A673 (cell line): Measurements from ENCODE around the gene KCNF1. TPM values are rescaled to one million over a fixed set of nuclear protein-coding genes. Genes with fewer than 3 reads are reported as not detected.

Source experiments
- BruUV-seq: library from RNA; stranded (reverse); fragments of 400-500 nt; replicated peaks from 2 replicates; lab custom pipeline; 2021; lab: Mats Ljungman, UMichigan
- CTCF ChIA-PET: fragments of 300-600 bp; sonication (Branson Sonifier 250); formaldehyde crosslinking; loops from one replicate; lab custom pipeline; 2022; ENCODE audit warnings: antibody characterized with exemption; lab: Charles Lee
- POLR2A ChIA-PET: fragments of 300-600 bp; sonication (Branson Sonifier 250); formaldehyde crosslinking; loops from one replicate; lab custom pipeline; 2022; ENCODE audit warnings: antibody characterized with exemption; ENCODE audit not compliant: low non-redundant PET; lab: Charles Lee
- DNase-seq: peaks from one replicate; pipeline ENCODE4 v3.0.0-alpha.2; 2015; ENCODE audit warnings: low spot score
- H3K27ac ChIP-seq: fragments of 200-600 bp; sonication (generic); 2 replicates; pipeline ENCODE4 v1.5.1; 2016; ENCODE audit warnings: mixed run types, low read depth, mild to moderate bottlenecking, mixed read lengths, antibody characterized with exemption, low read length; ENCODE audit not compliant: poor library complexity, severe bottlenecking
- H3K27me3 ChIP-seq: fragments of 200-600 bp; sonication (generic); replicated peaks from 2 replicates; pipeline ENCODE4 v1.6.1; 2017; ENCODE audit warnings: mixed run types, low read depth, mild to moderate bottlenecking, mixed read lengths, antibody characterized with exemption, low read length; ENCODE audit not compliant: insufficient read depth, poor library complexity
- H3K36me3 ChIP-seq: fragments of 200-600 bp; sonication (generic); 2 replicates; pipeline ENCODE4 v1.6.1; 2016; ENCODE audit warnings: mixed run types, mild to moderate bottlenecking, mixed read lengths, antibody characterized with exemption, low read length; ENCODE audit not compliant: insufficient read depth, poor library complexity, severe bottlenecking
- H3K4me1 ChIP-seq: fragments of 200-600 bp; sonication (generic); 2 replicates; pipeline ENCODE4 v1.6.1; 2017; ENCODE audit warnings: mixed run types, mild to moderate bottlenecking, mixed read lengths, antibody characterized with exemption, low read length; ENCODE audit not compliant: insufficient read depth, poor library complexity, severe bottlenecking
- H3K4me3 ChIP-seq: fragments of 200-600 bp; sonication (generic); 2 replicates; pipeline ENCODE4 v1.5.1; 2016; ENCODE audit warnings: low read depth, mixed run types, mild to moderate bottlenecking, mixed read lengths, low read length; ENCODE audit not compliant: poor library complexity, severe bottlenecking
- H3K9me3 ChIP-seq: fragments of 200-600 bp; sonication (generic); 2 replicates; pipeline ENCODE4 v1.6.1; 2016; ENCODE audit warnings: mixed run types, low read depth, mild to moderate bottlenecking, mixed read lengths, antibody characterized with exemption, low read length; ENCODE audit not compliant: poor library complexity, severe bottlenecking
- EZH2 ChIP-seq: fragments of 200-600 bp; sonication (generic); IDR thresholded peaks from 2 replicates; pipeline ENCODE4 v1.6.1; 2017; ENCODE audit warnings: borderline replicate concordance, low read depth, mild to moderate bottlenecking, mixed read lengths, antibody characterized with exemption, low read length; ENCODE audit not compliant: poor library complexity, severe bottlenecking
- intact Hi-C: fragments of 100-400 bp; cut with micrococcal nuclease; formaldehyde crosslinking; loops from one replicate; pipeline ENCODE4 v1.10.0; 2022; ENCODE audit not compliant: unreplicated experiment
- total RNA-seq: library from RNA; stranded (reverse); gene quantifications from 2 replicates; pipeline ENCODE4 v1.2.3, GENCODE V29; 2021
- TF ChIP-seq, protein P1 (sequence below): fragments of 300-800, 200-600 bp; sonication (generic); conservative IDR thresholded peaks from 2 replicates; pipeline ENCODE4 v1.5.1; 2017; ENCODE audit warnings: low read depth, mild to moderate bottlenecking, antibody characterized with exemption, low read length, moderate library complexity, mixed read lengths

The KCNF1 gene
- total RNA-seq, 1 experiment from 2014 or later = 0.32 TPM

DNA sequence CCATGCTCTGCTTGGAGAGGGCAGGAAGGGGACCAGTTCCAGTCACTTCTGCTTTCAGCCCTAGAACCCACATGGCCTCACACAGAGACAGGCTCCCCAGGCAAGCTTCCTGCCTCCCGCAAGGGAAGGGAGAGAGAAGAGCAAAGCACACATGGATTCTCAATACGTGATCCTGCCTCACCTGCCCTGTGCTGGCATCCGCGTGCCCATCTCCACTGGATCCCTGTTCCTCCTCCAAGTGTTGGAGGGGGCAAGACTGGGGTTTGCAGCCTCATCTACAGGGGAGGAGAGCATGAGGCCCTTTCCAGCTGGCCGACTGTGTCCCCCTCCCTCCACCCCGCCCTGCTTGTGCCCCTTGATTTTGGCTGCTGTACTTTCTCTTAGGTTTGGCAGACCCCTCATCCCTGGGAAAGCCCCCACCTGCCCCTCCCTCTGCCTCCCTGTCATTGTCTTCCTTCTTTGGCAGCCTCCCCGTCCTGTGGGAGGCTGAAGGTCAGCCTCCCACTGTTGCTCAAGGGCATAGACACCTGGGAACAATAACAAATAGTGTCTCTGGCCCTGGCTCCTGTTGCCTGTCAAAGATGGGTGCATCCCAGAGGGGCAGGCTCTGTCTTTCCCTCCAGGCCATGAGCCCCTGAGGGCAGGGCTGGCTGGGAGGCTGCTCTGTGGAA lies 22.7 kb downstream of the KCNF1 start:
- CTCF ChIA-PET = interaction anchor here (0.5 kb wide), 1 partner anchor 420 kb away, joined by 7 read pairs; no protein-coding TSS in a partner anchor
- no TSS peak for BruUV-seq
- no peaks in the 10 kb centered on the region for H3K9me3 ChIP-seq
- no peak overlapping the region for H3K4me3 ChIP-seq
- no peak overlapping the region for H3K27ac ChIP-seq
- intact Hi-C loops = no loop called here
- no peaks in the 10 kb centered on the region for H3K27me3 ChIP-seq
- DNase-seq = no peak
- POLR2A ChIA-PET = no interaction called here
- H3K4me1 ChIP-seq = no peaks in the 10 kb centered on the region
- TF ChIP-seq, protein P1, sequence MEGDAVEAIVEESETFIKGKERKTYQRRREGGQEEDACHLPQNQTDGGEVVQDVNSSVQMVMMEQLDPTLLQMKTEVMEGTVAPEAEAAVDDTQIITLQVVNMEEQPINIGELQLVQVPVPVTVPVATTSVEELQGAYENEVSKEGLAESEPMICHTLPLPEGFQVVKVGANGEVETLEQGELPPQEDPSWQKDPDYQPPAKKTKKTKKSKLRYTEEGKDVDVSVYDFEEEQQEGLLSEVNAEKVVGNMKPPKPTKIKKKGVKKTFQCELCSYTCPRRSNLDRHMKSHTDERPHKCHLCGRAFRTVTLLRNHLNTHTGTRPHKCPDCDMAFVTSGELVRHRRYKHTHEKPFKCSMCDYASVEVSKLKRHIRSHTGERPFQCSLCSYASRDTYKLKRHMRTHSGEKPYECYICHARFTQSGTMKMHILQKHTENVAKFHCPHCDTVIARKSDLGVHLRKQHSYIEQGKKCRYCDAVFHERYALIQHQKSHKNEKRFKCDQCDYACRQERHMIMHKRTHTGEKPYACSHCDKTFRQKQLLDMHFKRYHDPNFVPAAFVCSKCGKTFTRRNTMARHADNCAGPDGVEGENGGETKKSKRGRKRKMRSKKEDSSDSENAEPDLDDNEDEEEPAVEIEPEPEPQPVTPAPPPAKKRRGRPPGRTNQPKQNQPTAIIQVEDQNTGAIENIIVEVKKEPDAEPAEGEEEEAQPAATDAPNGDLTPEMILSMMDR = no peak
- TF ChIP-seq EZH2 = no peak
- no peaks in the 10 kb centered on the region for H3K36me3 ChIP-seq

DNA sequence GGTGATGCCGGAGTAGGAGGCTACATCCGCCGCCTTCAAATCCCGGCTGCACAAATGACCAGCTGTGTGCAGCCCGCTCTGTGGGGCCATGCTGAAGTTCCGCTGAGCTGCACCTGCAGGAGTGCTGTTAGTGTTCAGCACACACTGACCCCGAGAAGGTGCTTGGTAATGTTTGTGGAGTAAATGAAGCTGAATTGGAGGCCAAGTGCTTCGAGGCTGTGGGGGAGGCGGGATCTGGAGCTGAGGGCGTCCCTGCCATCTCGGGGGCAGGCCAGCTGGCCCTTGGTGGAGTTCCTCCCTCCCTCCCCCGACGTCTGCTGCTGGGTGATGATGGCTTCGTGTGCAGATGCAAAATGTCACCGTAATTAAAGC lies 23.2 kb downstream of the KCNF1 start:
- ChIA-PET POLR2A (no interaction called here), CTCF (no interaction called here)
- intact Hi-C loops = no loop called here
- Histone ChIP-seq H3K4me1 (no peaks in the 10 kb centered on the region), H3K36me3 (no peaks in the 10 kb centered on the region), H3K27ac (no peak overlapping the region), H3K27me3 (no peaks in the 10 kb centered on the region), H3K4me3 (no peak overlapping the region), H3K9me3 (no peaks in the 10 kb centered on the region)
- BruUV-seq = no TSS peak
- no peak for DNase-seq
- TF ChIP-seq, protein P1 = no peak
- no peak for TF ChIP-seq EZH2

DNA sequence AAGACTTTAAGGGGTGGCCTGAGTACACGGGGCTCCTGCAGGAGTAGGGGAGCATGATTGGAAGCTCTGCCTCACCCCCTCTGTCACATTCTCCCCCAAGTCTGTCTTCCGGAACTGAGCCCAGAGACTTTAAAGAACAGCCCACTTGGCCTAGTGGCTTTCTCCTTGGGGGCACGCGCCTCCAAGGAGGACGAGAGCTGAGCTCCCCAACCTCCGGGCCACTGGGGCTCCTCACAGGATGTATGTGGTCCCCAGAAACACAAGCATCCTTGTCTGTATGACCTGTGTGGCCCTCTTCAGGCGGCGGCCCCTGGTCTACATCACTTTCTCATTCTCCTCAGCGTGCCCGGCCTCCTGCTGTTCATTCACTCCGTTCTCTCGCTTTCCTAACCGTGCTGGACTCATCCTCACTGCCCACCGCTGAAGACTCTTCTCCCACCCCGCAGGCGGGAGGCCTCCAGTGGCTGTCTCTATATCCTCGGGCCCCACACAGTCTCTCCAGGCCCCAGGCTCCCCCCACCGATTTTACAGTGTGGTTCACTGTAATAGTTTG lies 23.7 kb downstream of the KCNF1 start:
- no peak overlapping the region for H3K4me3 ChIP-seq
- H3K36me3 ChIP-seq = no peaks in the 10 kb centered on the region
- no TSS peak for BruUV-seq
- H3K4me1 ChIP-seq = no peaks in the 10 kb centered on the region
- H3K9me3 ChIP-seq = no peaks in the 10 kb centered on the region
- no peaks in the 10 kb centered on the region for H3K27me3 ChIP-seq
- no peak for DNase-seq
- intact Hi-C loops = no loop called here
- ChIA-PET POLR2A (no interaction called here), CTCF (no interaction called here)
- TF ChIP-seq, protein P1 = no peak
- no peak for TF ChIP-seq EZH2
- H3K27ac ChIP-seq = no peak overlapping the region
